Measurements from ENCODE around the gene ASXL1. TPM values are rescaled to one million over a fixed set of nuclear protein-coding genes. Genes with fewer than 3 reads are reported as not detected.
"Not testable (repeated sequence)": the region's sequence is repeated elsewhere in the genome, so short reads cannot be mapped to it uniquely, and the experiment has no call there.

Gene ASXL1
- polyA plus RNA-seq, 10 donors: 28.7 to 48.9 (median 38.0) TPM

- peak; percentile 70 to 90 (median 80) for DNase-seq
Observed at GRCh38 chr20:32358883-32359632, 927 bp downstream of the ASXL1 start.

- peak in 2 of 3 donors; percentile 30 to 49 for DNase-seq
Observed at GRCh38 chr20:32359633-32360332, 1.7 kb downstream of the ASXL1 start.

GRCh38 chr20:32360333-32360634 lies 2.2 kb downstream of the ASXL1 start:
- peak in 1 of 3 donors; percentile 11 for DNase-seq

GRCh38 chr20:32362901-32363364 lies 4.8 kb downstream of the ASXL1 start:
- no peak for DNase-seq

GRCh38 chr20:32363492-32363891 lies 5.4 kb downstream of the ASXL1 start:
- no peak for DNase-seq

- no peak for DNase-seq
Observed at GRCh38 chr20:32364554-32365208, 6.5 kb downstream of the ASXL1 start.

- DNase-seq: no peak
Observed at GRCh38 chr20:32365564-32365963, 7.4 kb downstream of the ASXL1 start.

- no peak for DNase-seq
Observed at GRCh38 chr20:32366380-32366779, 8.2 kb downstream of the ASXL1 start.

- DNase-seq: no peak
Observed at GRCh38 chr20:32368323-32368722, 10.2 kb downstream of the ASXL1 start.

- DNase-seq: no peak
Observed at GRCh38 chr20:32368925-32369324, 10.8 kb downstream of the ASXL1 start.

GRCh38 chr20:32370897-32371296 lies 12.8 kb downstream of the ASXL1 start:
- no peak for DNase-seq

- DNase-seq: no peak
Observed at GRCh38 chr20:32378461-32378860, 20.3 kb downstream of the ASXL1 start.

GRCh38 chr20:32380037-32380436 lies 21.9 kb downstream of the ASXL1 start:
- DNase-seq: not testable (repeated sequence)

- no peak for DNase-seq
Observed at GRCh38 chr20:32380745-32381144, 22.6 kb downstream of the ASXL1 start.

- no peak for DNase-seq
Observed at GRCh38 chr20:32382102-32382950, 24.2 kb downstream of the ASXL1 start.

- not testable (repeated sequence) for DNase-seq
Observed at GRCh38 chr20:32383441-32383840, 25.3 kb downstream of the ASXL1 start.

GRCh38 chr20:32385541-32385940 lies 27.4 kb downstream of the ASXL1 start:
- DNase-seq: no peak

GRCh38 chr20:32386091-32386490 lies 28.0 kb downstream of the ASXL1 start:
- no peak for DNase-seq

GRCh38 chr20:32387252-32387651 lies 29.1 kb downstream of the ASXL1 start:
- no peak for DNase-seq

- DNase-seq: no peak
Observed at GRCh38 chr20:32391003-32391402, 32.9 kb downstream of the ASXL1 start.

GRCh38 chr20:32395066-32395465 lies 36.9 kb downstream of the ASXL1 start:
- DNase-seq: no peak

- no peak for DNase-seq
Observed at GRCh38 chr20:32396646-32397160, 38.6 kb downstream of the ASXL1 start.

Data from muscle of back (tissue), 11 donors.